Heart left ventricle (tissue), 16 donors: Measurements from ENCODE around the gene TBC1D22B. TPM values are rescaled to one million over a fixed set of nuclear protein-coding genes. Genes with fewer than 3 reads are reported as not detected.

Experiments
- ATAC-seq, 4 donors: fragments of 200-7000 bp; cut with Tn5 transposase; one replicate each; pipeline ENCODE4 v1.9.1; 2020 to 2022; ENCODE audit warnings: moderate library complexity in 4 of 4, mild to moderate bottlenecking in 3 of 4, moderate number of reproducible peaks in 1 of 4
- DNase-seq, 5 donors: peaks; one replicate each; pipeline ENCODE4 v3.0.0-alpha.2; 2020
- H3K27ac ChIP-seq, 12 donors: fragments of 200-600 bp; sonication (generic) in 4 of 12; one replicate each; pipeline versions ENCODE4 v1.5.0 to v1.8.0; 2016 to 2022; ENCODE audit warnings: mild to moderate bottlenecking in 2 of 12
- H3K27me3 ChIP-seq, 9 donors: fragments of 200-600 bp; sonication (generic) in 2 of 9; one replicate each; pipeline versions ENCODE4 v1.5.1 to v1.8.0; 2016 to 2022; ENCODE audit warnings: mild to moderate bottlenecking in 3 of 9
- H3K36me3 ChIP-seq, 9 donors: fragments of 200-600 bp; sonication (generic) in 2 of 9; one replicate each; pipeline versions ENCODE4 v1.5.0 to v1.8.0; 2018 to 2022; ENCODE audit warnings: mild to moderate bottlenecking in 2 of 9
- H3K4me1 ChIP-seq, 12 donors: fragments of 200-600 bp; sonication (generic) in 4 of 12; one replicate each; pipeline versions ENCODE4 v1.5.0 to v1.8.0; 2016 to 2022; ENCODE audit warnings: mild to moderate bottlenecking in 3 of 12
- H3K4me3 ChIP-seq, 12 donors: fragments of 200-600 bp; sonication (generic) in 4 of 12; one replicate each; pipeline versions ENCODE4 v1.5.0 to v1.8.0; 2017 to 2022; ENCODE audit warnings: mild to moderate bottlenecking in 9 of 12, moderate library complexity in 4 of 12
- H3K9me3 ChIP-seq, 12 donors: fragments of 200-600 bp; sonication (generic) in 4 of 12; one replicate each; pipeline versions ENCODE4 v1.5.0 to v1.8.0; 2016 to 2022; ENCODE audit warnings: mild to moderate bottlenecking in 1 of 12
- CTCF ChIP-seq, 12 donors: fragments of 200-600 bp; sonication (generic) in 4 of 12; IDR thresholded peaks; one replicate each; pipeline versions ENCODE4 v1.5.0 to v1.8.0; 2018 to 2022; ENCODE audit warnings: antibody characterized with exemption in 12 of 12, mild to moderate bottlenecking in 5 of 12
- POLR2A ChIP-seq, 2 donors: fragments of 450-650 bp; IDR thresholded peaks; one replicate each; pipeline ENCODE4 v1.6.1; 2017; ENCODE audit warnings: antibody characterized with exemption in 2 of 2, mild to moderate bottlenecking in 2 of 2, moderate library complexity in 2 of 2
- WGBS, 4 donors: extraction: QIAGEN DNeasy Blood & Tissue Kit in 2 of 4; methylation state at CpG; one replicate each; pipeline versions ENCODE4 v1.1.5 to v1.1.7; 2013 to 2018; 5-methylcytosine and 5-hydroxymethylcytosine counted together
- intact Hi-C, 10 donors: fragments of 100-400 bp; cut with DNase I; formaldehyde crosslinking; loops; one replicate each; pipeline versions ENCODE4 v1.11.1 to v1.14.2; 2022
- polyA plus RNA-seq, 2 donors: library from polyadenylated mRNA; stranded (reverse); fragments of 200-250 nt; gene quantifications; one replicate each; pipeline ENCODE4 v1.2.3, GENCODE V29; 2013
- total RNA-seq, 9 donors: library from RNA; depleted of rRNA in 2 of 9; stranded (reverse); fragments of >200 nt in 2 of 9; fragmentation: NEBNext Ultra II Directional in 3 of 9; extraction: Animal tissue kit (Norgen Biotek cat#: 25700) in 3 of 9; gene quantifications; one replicate each; pipeline versions ENCODE4 v1.1.0 to v1.2.4, GENCODE V29; 2016 to 2023
- donor health status: ischemic (EF 13 %, LVEDD 7.1; RV severe dilation, severe dysfunction).
- donor health status: healthy with polysubstance abuse.
- donor health status: DM: no; HTN: yes; CAD: no.
- donor health status: DM: no; HTN: no; CAD: no.
- donor health status: ischemic (EF 25% LVEDD 6.9; RV normal size, moderate dysfunction).
- donor health status: ischemic (EF 25% LVEDD 5.7; RV mildly dilated, moderate dysfunction).
- donor health status: healthy.
- donor health status: DM: yes; HTN: yes; CAD: no.
- donor health status: ischemic (EF 35%, LVEDD 5.7; RV mildly dilated, moderate dysfunction).
- donor health status: nonischemic (EF 11% LVEDD 7.7; RV severe dilation, severe dysfunction).
- donor health status: DM: yes; HTN: yes; CAD: no.
- donor health status: PGD.
- donor health status: ischemic (EF 29% LVEDD 5.4; RV normal size, mild dysfunction).
- donor health status: nonischemic (EF 23%, LVEDD 6.1; RV moderate dilation, normal function).

Gene TBC1D22B
- total and polyA plus RNA-seq, 11 donors = 3.1 to 10.7 (median 7.3) TPM

- ATAC-seq (no peak), DNase-seq (no peak)
- peaks cover 0 to 7% (median 0%) of the 10 kb centered on the region in 9 donors for H3K27me3 ChIP-seq
- no peaks in the 10 kb centered on the region for H3K9me3 ChIP-seq
- no peak overlapping the region for H3K27ac ChIP-seq
- no peaks in the 10 kb centered on the region for H3K36me3 ChIP-seq
- intact Hi-C loops = no loop called here
- WGBS, 4 donors = 84 to 91% (median 88%) methylated on average over 3 of the region's 3 CpGs
- TF ChIP-seq CTCF (IDR thresholded peaks at IDR 0.05) (no peak), POLR2A (IDR thresholded peaks at IDR 0.05) (no peak)
- no peaks in the 10 kb centered on the region for H3K4me1 ChIP-seq
- H3K4me3 ChIP-seq = no peak overlapping the region
Observed at GRCh38 chr6:37347177-37347576, 89.6 kb downstream of the TBC1D22B start.

GRCh38 chr6:37347670-37348111 is 90.1 kb downstream of the TBC1D22B start:
- Histone ChIP-seq H3K27me3 (peaks cover 0 to 7% (median 0%) of the 10 kb centered on the region in 9 donors), H3K4me3 (no peak overlapping the region), H3K4me1 (no peaks in the 10 kb centered on the region), H3K27ac (no peak overlapping the region), H3K9me3 (no peaks in the 10 kb centered on the region), H3K36me3 (no peaks in the 10 kb centered on the region)
- WGBS, 4 donors = 77 to 84% (median 81%) methylated on average over 4 of the region's 4 CpGs
- ATAC-seq (no peak), DNase-seq (no peak)
- intact Hi-C loops = no loop called here
- TF ChIP-seq POLR2A (IDR thresholded peaks at IDR 0.05) = no peak
- TF ChIP-seq CTCF (IDR thresholded peaks at IDR 0.05) = no peak

- ATAC-seq = no peak
- 88 to 94% (median 89%) methylated on average over 3 of the region's 3 CpGs for WGBS, 4 donors
Observed at GRCh38 chr6:37351027-37351426, 93.5 kb downstream of the TBC1D22B start.

GRCh38 chr6:37352384-37352783 is 94.8 kb downstream of the TBC1D22B start:
- Histone ChIP-seq H3K36me3 (no peaks in the 10 kb centered on the region), H3K9me3 (no peaks in the 10 kb centered on the region), H3K4me1 (peaks cover 0 to 32% (median 16%) of the 10 kb centered on the region in 12 donors), H3K27me3 (no peaks in the 10 kb centered on the region), H3K4me3 (no peak overlapping the region), H3K27ac (no peak overlapping the region)
- no peak for DNase-seq
- no peak for TF ChIP-seq POLR2A (IDR thresholded peaks at IDR 0.05)
- TF ChIP-seq CTCF (IDR thresholded peaks at IDR 0.05) = no peak
- ATAC-seq = no peak
- intact Hi-C loops = no loop called here
- WGBS, 4 donors = 84 to 94% (median 92%) methylated on average over 3 of the region's 3 CpGs

More at GRCh38 chr6:37351027-37351426, 93.5 kb downstream of the TBC1D22B start:
- Histone ChIP-seq H3K4me3 (no peak overlapping the region), H3K27ac (no peak overlapping the region), H3K9me3 (no peaks in the 10 kb centered on the region), H3K27me3 (no peaks in the 10 kb centered on the region), H3K36me3 (no peaks in the 10 kb centered on the region), H3K4me1 (peaks cover 0 to 22% (median 14%) of the 10 kb centered on the region in 12 donors)
- intact Hi-C loops = no loop called here
- no peak for TF ChIP-seq CTCF (IDR thresholded peaks at IDR 0.05)
- TF ChIP-seq POLR2A (IDR thresholded peaks at IDR 0.05) = no peak
- no peak for DNase-seq
